ENCODE results near the gene FNDC1.

Gene FNDC1

DNA sequence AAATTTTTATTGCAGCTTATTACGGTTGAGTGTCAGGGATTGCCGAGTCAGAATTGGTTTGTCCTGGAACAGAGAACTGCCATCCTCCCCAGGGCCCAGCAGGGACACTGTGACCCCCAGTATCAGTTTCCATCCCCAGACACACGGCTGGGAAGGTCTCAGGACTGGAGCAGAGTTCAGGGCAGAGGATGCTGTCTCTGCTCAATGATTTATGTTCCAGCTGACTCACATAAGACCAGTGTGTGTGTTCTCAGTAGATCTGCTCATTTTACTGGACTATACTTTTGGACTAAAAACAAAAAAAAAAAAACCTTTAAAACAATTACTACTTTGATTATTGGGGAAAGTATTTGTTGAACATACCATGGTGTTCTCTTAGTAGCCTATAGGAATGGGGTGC, 44.2 kb downstream of the FNDC1 start:
- no peak for DNase-seq

DNA sequence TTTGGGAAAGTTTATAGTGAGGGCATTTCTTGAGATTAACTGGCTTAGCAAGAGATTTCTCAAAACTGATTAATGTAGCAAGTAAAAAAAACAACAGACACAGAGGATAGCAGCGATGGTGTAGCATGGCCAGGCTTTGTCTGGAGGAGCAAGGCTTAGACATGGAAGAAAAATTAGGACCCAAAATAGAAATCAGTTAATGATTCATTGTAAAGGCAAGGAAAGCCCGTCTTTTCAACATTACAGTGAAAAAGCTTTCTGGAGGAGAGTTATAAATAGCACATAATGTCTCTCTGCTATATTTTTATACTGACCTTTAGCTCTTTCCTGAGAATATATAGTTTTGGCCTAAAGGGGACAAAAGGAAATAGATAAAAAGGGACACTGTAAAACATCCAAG, 45.1 kb downstream of the FNDC1 start:
- no peak for DNase-seq

DNA sequence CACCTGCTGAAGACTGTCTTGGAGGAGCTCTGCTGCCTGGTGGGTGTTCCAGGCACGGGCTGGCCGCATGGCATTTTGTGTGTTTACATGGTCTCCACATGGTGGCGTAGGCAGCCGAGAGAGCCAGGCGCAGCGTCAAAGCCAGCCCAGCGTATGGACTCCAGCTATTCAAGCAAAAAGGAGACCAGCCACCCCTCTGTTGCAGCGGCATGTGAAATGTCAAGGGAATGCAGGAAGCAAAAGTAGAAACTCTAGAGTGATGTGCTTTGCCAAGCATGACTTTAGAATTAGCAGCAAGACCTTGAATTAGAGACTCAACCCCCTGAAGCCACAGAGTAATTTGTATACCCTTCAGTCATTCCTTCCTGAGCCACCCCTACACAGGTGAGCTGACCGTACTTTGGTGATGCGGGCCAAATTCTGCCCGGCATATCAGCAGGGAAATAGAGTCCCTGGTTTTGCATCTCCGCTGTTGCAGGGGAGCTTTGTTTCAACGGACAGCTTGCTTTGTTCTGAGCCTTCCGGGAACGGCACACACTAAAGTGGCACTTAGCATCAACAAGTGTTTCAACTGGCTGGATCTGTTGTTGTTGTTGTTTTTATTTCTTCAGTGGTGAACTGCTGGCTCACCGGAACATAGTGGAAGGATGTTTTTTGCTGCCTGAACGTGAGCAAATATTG, 48.5 kb downstream of the FNDC1 start:
- DNase-seq = no peak

DNA sequence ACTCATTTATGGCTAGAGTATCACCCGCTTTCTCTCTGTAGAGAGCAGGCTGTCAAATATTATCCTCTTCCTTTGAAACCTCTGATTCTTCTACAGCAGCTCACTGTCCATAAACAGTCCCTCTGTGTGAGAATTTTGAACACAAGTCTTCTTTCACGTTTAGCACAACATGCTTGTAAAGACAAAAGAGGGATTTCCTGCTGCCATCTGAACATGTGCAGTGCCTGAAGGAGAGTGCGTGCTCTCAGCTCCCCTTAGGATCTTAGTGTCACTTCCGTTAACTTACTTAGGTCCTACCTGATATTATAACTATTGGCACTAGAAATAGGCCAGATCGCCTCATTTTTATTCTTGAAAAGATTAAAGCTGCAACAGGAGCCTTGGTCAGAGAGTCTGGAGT, 50.9 kb downstream of the FNDC1 start:
- DNase-seq = no peak

DNA sequence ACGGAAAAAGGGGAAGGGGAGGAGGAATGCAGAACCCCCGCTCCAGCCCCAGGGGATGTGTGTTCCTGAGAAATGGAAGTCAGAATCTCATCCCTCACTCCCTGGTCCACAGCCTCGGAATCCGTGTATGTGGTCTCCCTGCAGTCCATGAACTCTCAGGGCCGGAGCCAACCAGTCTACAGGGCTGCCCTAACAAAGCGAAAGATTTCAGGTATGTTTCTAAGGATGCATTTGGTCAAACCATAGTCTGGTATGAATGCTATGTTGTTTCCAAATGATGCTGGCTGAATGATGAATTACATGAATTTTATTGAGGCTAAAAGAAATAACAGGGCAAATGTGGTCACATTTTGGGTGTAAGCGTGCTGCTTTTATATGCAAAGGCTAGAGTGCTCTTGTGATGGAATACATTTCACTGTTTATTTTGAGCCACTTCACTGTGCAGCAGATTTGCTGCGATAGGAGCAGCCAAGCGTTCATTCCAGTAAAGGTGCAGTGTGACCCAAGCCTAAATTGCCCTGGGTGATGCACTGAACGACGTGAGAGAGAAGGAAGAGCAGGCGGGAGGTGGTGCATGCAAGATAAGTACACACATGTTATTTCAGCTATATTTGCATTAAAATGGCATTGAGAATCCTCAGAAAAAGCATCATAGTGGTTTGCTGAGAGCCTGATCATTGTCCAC, 52.4 kb downstream of the FNDC1 start:
- DNase-seq = no peak

DNA sequence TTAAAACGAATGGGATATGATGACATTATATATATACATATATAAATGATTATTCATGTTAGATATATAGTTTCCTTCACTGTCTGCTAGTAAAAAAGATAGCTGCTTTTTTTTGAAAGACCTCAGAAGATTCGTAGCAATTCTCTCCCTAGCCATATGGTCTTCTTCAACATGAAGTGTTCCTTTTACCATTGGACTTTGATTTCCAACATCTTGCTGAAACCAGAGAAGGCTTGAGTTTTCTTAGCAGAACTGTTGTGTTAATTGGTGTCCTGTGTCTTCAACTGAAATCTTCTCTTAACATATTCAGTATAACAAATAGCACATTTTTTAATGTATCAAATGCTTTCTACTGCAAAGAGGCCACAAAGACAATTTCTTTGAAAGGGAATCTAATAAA, 55.3 kb downstream of the FNDC1 start:
- DNase-seq = no peak

DNA sequence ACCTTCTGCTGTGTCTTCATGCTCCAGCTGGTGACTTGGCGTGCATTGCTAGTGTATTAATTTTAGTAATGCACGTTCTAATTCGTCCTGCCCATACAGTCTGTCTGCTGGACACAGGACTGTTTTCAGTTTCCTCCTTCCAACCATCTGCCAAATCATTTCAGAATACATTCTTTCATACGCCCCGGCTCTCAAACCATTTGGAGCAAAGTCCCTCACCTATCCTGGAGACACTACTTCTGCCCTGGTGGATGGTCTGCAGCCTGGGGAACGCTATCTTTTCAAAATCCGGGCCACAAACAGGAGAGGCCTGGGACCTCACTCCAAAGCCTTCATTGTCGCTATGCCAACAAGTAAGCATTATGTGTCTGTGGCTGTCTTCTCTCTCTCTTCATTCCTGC, 60.5 kb downstream of the FNDC1 start:
- DNase-seq = no peak

DNA sequence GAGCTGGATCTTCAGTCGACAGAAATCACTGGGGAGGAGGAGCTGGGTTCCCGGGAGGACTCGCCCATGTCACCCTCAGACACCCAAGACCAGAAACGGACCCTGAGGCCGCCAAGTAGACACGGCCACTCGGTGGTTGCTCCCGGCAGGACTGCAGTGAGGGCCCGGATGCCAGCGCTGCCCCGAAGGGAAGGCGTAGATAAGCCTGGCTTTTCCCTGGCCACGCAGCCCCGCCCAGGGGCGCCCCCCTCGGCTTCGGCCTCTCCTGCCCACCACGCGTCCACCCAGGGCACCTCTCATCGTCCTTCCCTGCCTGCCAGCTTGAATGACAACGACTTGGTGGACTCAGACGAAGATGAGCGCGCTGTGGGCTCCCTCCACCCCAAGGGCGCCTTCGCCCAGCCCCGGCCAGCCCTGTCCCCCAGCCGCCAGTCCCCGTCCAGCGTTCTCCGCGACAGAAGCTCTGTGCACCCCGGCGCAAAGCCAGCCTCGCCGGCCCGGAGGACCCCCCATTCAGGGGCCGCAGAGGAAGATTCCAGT, 63.0 kb downstream of the FNDC1 start:
- DNase-seq = no peak

DNA sequence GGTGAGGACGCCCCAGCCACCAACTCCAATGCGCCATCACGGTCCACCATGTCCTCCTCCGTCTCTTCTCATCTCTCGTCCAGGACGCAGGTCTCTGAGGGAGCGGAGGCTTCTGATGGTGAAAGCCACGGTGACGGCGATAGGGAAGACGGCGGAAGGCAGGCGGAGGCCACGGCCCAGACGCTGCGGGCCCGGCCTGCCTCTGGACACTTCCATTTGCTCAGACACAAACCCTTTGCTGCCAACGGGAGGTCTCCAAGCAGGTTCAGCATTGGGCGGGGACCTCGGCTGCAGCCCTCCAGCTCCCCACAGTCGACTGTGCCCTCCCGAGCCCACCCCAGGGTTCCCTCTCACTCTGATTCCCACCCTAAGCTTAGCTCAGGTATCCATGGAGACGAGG, 63.6 kb downstream of the FNDC1 start:
- no peak for DNase-seq

DNA sequence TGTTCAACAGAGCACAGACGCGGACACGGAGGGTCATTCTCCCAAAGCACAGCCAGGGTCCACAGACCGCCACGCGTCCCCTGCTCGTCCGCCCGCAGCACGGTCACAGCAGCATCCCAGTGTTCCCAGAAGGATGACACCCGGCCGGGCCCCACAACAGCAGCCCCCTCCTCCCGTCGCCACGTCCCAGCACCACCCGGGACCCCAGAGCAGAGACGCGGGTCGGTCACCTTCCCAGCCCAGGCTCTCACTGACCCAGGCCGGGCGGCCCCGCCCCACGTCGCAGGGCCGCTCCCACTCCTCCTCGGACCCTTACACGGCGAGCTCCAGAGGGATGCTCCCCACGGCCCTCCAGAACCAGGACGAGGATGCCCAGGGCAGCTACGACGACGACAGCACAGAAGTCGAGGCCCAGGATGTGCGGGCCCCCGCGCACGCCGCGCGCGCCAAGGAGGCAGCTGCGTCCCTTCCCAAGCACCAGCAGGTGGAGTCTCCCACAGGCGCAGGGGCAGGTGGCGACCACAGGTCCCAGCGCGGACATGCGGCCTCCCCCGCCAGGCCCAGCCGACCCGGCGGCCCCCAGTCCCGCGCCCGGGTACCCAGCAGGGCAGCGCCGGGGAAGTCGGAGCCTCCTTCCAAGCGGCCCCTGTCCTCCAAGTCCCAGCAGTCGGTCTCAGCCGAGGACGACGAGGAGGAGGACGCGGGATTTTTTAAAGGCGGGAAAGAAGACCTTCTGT, 64.3 kb downstream of the FNDC1 start:
- no peak for DNase-seq

DNA sequence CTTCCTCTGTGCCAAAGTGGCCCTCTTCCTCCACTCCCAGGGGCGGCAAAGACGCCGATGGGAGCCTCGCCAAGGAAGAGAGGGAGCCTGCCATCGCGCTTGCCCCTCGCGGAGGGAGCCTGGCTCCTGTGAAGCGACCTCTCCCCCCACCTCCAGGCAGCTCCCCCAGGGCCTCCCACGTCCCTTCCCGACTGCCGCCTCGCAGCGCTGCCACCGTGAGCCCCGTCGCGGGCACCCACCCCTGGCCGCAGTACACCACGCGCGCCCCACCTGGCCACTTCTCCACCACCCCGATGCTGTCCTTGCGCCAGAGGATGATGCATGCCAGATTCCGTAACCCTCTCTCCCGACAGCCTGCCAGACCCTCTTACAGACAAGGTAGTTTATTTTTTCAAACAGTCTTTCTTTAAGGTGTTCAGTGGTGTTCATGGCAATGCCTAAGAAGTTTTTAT, 64.9 kb downstream of the FNDC1 start:
- no peak for DNase-seq

DNA sequence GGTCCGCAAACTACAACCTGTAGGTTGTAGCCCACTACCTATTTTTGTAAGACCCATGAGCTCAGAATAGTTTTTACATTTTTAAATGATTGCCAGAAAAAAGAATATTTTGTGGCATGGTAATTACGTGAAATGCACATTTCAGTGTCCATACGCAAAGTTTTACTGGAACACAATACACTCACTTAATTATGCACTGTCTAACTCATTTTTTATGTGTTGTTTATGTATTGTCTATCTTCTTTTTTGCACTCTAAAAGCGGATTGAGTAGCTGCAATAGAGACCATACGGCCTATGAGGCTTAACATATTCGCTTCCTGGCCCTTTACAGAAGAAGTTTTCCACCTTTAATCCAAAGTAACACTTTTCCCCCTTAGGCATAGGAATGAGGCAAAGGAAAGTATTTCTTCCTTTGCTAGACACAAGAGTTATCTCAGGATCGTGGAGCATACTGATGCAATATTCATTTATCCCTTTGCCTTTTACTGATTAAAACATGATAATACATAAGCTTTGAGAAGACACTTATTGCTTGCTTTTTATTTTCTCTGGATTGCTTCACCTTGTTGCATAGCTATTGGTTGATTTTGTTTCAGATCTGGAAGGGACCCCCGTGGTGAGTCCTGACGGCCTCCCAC, 69.8 kb downstream of the FNDC1 start:
- no peak for DNase-seq

DNA sequence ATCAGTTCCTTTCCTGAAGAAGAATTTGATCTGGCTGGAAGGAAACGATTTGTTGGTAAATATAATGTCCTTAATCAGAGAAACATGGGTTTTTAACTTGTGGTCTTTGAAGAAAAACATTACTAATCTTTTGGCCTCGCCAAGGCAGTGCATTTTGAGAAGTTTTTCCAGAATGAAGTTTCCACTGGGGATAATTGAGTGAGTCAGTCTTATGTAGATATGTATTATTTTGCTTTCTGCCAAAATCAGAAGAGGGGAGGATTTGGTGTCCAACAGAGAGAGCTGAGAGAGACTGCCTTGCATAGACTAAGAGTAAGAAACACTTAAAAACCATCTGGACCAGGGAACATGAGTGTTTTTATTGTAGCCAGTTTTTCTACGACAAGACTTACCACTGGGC, 79.9 kb downstream of the FNDC1 start:
- DNase-seq = no peak

DNA sequence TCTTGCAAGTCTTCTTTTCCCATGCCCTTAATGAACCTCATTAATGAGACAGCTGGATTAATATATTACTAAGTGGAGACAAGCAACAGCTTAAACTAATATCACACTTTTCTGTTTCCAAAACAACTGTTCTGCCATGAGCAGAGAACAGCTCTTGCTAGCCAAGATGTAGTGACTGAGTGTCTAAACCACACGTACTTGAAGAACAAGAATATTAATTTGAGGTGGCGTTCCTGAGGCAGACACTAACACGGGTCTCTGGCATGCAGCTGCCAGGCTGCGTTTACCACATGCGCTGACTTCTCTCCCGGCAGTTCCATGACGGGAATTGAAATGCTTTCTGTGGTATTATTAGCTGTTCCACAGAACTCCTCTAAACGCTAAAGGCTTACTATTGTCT, 80.6 kb downstream of the FNDC1 start:
- no peak for DNase-seq

DNA sequence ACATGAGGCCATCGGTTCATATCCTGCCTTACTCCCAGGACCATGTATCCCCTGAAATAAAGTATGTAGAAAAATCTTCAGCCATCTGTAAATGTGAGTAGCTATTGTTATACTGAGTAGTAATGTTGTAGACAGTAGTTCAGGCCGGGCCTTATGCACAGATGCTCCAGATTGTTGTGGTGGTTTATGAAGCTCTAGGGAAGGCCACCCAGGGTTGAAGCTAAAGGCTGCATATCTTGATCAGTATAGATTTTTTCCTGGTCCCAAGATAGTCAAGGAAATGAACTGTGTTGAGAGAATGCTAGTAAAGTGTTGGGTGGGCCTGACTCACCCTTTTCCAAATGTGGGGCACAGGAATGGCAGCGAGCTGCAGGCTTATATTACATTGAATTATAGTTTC, 81.4 kb downstream of the FNDC1 start:
- DNase-seq = no peak

DNA sequence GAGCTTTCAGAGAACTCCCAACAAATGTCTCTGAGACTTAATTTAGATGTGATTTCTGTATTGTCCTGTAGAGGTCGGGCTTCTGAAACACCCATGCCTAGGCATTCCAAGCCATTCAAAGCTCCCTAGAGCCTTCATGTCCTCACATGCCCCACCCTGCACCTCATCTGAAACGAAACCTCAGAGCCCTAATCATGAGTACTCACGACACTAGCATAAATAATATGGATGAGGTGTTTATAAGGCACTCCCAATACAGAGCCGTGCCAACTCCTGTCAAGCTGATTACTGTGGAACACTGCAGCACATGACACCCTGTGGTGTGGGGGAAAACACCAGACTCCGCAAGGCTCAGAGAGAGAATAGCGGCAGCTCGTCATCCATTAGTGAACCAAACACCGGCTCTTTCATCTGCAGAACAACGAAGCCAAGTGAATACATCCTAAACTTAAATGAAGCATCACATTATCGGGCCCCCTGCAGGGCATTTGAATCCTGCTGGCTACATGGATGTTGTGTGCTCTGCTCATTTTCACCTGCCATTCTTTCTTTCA, 83.8 kb downstream of the FNDC1 start:
- DNase-seq = no peak

DNA sequence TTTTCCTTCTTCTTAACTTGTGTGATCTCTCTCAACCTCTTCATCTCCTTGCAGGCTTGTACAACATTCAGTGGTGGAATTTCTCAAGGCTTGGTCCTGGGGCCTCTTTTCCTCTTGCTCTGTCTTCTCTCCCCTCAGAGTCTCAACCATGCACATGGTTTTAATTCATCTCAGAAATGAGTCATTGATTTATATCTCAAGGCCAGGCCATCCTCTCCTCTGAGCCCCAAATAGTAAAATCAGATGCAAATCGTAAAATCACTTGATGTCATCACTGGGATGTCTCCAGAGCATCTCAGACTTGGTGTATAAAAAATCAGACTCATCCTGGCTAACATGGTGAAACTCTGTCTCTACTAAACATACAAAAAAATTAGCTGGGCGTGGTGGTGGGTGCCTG, 85.0 kb downstream of the FNDC1 start:
- DNase-seq = no peak

DNA sequence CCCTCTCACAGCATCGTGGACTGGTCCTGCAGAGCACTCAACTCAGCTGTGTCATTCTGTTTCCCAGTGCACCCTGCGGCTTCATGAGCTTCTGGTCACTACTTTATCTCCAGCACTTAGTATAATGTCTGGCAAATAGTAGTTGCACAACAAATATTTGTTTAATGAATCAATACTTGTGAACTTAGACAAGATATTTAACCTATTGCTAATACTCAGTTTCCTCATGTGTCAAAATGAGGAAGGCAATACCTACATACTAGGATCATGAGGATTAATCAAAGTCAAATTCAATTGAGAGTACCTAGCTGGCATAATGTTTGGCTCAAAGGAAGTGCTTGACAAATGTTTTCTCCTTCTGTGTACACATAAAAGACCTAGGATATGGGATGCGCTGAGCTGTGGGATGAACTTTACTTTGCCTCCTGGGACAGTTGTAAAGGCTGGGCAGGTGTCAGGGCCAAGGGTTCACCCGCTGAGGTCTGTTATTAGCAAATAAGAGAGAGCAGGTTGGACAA, 86.3 kb downstream of the FNDC1 start:
- no peak for DNase-seq

DNA sequence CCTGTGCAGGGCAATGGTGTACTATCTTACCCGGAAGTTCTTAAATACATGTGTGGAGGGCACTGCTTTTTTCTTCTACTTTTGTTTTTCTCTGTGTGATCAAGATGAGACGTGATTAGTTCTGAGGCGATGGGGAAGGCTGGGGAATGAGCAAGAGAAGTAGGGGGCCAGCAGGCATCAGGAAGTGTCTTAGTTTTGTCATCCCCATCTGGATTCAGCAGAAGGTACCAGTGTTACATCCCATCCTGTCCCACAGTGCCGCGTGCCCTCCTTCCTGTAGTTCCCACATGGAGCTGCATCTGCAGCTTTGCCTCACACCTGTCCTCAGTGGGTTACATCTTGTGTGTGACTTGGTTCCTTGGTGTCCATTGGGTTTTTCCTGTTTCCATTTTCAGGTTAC, 86.9 kb downstream of the FNDC1 start:
- no peak for DNase-seq

DNA sequence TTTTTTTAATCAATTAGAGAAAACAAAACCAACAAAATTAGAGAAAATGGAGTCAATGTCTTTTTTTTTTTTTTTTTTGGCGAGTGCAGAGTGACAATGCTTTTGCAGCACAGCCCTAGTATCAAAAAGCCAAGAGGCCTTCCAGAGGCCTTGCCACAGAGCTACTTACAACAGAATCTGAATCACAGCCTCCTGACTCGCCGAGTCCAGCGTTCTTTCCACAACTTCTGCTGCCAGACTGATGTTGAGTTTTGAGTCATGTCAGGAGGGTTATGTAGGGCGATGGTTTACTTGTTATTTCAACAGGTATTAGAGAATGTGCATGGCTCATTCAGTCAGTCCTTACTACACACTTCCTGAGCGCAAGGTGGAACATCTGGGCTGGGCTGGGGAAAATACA, 88.6 kb downstream of the FNDC1 start:
- DNase-seq = no peak

DNA sequence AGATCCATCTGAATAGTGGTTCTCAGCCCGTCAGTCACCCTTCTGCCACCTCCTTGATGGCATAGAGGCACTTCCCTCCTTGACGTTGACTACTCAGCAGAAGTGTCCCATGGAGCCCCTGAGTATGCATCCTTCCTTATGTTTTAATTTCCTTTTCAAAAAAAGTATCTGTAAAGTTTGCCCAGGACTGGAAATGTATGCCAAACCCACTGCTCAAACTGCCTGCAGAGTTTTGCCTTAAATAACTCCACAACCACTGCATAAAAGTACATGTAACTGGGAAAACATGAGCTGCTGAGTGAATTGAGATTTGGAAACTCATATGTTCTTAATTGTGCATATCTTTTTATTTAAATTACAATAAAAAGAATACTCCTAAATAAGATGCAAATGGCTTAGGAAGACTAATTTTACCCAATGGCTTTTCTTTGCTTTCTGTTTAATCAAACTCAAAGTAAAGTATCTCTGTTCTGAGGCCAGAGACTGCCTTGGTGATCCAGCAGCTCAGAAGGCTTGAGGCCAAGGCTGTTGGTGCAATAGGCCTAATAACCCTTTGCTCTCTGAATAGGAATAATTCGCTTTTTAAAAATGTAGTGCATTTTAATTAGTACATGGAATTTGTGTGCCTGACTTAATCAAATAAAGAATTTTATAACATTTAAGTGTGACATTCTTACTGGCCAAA, 90.4 kb downstream of the FNDC1 start:
- DNase-seq = no peak

DNA sequence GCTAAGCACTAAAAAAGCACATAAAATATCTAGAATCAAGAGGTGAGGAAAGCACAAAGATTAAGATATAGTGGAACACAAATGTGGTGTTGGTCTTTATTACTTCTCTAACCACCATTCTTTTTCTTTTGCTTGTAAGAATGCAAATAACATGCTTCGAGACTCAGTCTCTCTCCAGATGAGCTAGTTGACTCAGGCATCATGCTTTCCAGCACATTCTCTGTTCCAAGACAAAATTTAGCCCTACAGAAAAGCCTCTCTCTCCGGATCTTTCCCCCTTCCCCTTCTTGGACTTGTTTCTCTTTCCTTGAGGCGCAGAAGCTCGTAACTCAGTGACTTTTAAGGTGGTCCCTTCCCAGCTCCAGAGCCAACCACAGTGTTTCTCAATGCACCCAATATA, 91.0 kb downstream of the FNDC1 start:
- DNase-seq = no peak
